T-helper 2 cell treated with Interferon-gamma antibody and Interleukin-4, amounts not matched to agents 5 μg/mL and 100 μg/mL, for 36 hours (primary cell): Measurements from ENCODE around the gene NYNRIN.
A peak's percentile ranks its signal among the peaks of the same experiment; 100 is the strongest.
"Not testable (repeated sequence)": the region's sequence is repeated elsewhere in the genome, so short reads cannot be mapped to it uniquely, and the experiment has no call there.

ENCODE experiments used
- DNase-seq: peaks from one replicate; pipeline ENCODE4 v3.0.0; 2021; ENCODE audit warnings: low spot score
- H3K27ac Mint-ChIP-seq: one replicate; pipeline ENCODE4 v1.8.0; 2021; ENCODE audit warnings: mild to moderate bottlenecking, mixed read lengths
- H3K27me3 Mint-ChIP-seq: one replicate; pipeline ENCODE4 v1.8.0; 2021; ENCODE audit warnings: low read depth, mixed read lengths
- H3K36me3 Mint-ChIP-seq: one replicate; pipeline ENCODE4 v1.8.0; 2021; ENCODE audit warnings: low read depth, mixed read lengths
- H3K4me1 Mint-ChIP-seq: one replicate; pipeline ENCODE4 v1.8.0; 2021; ENCODE audit warnings: low read depth, mixed read lengths
- H3K4me3 Mint-ChIP-seq: one replicate; pipeline ENCODE4 v1.8.0; 2022; ENCODE audit warnings: mild to moderate bottlenecking, moderate library complexity, mixed read lengths
- H3K9me3 Mint-ChIP-seq: one replicate; pipeline ENCODE4 v1.8.0; 2021; ENCODE audit warnings: mixed read lengths

The NYNRIN gene

GRCh38 chr14:24441485-24441884 is 42.7 kb downstream of the NYNRIN start:
- H3K36me3 Mint-ChIP-seq: peaks cover 51% of the 10 kb centered on the region
- no peaks in the 10 kb centered on the region for H3K9me3 Mint-ChIP-seq
- H3K27ac Mint-ChIP-seq: peak overlapping the region; percentile 97
- DNase-seq: no peak
- H3K4me1 Mint-ChIP-seq: peaks cover 50% of the 10 kb centered on the region
- H3K4me3 Mint-ChIP-seq: peak overlapping the region; percentile 92
- no peaks in the 10 kb centered on the region for H3K27me3 Mint-ChIP-seq

GRCh38 chr14:24441904-24442239 is 43.1 kb downstream of the NYNRIN start:
- Mint-ChIP-seq H3K9me3 (no peaks in the 10 kb centered on the region), H3K36me3 (peaks cover 47% of the 10 kb centered on the region), H3K4me3 (peak overlapping the region; percentile 92), H3K27me3 (no peaks in the 10 kb centered on the region), H3K4me1 (peaks cover 46% of the 10 kb centered on the region), H3K27ac (peak overlapping the region; percentile 97)
- no peak for DNase-seq

GRCh38 chr14:24442240-24443052 is 43.6 kb downstream of the NYNRIN start, which contains the start of gene SDR39U1:
SDR39U1 (minus strand) TSS chr14:24442776; CDS start chr14:24442769, 7 bp downstream.
- DNase-seq: peak; percentile 98
- Mint-ChIP-seq H3K9me3 (no peaks in the 10 kb centered on the region), H3K4me3 (peak within 1 kb of the TSS; percentile 92), H3K27me3 (no peaks in the 10 kb centered on the region), H3K36me3 (peaks cover 42% of the 10 kb centered on the region), H3K27ac (peak within 1 kb of the TSS; percentile 97), H3K4me1 (peaks cover 41% of the 10 kb centered on the region)

- Mint-ChIP-seq H3K4me3 (peak overlapping the region; percentile 92), H3K4me1 (peaks cover 37% of the 10 kb centered on the region), H3K27ac (peak overlapping the region; percentile 97), H3K27me3 (no peaks in the 10 kb centered on the region), H3K9me3 (no peaks in the 10 kb centered on the region), H3K36me3 (peaks cover 35% of the 10 kb centered on the region)
- no peak for DNase-seq
Measured at GRCh38 chr14:24443053-24443665, 44.4 kb downstream of the NYNRIN start.

DNA sequence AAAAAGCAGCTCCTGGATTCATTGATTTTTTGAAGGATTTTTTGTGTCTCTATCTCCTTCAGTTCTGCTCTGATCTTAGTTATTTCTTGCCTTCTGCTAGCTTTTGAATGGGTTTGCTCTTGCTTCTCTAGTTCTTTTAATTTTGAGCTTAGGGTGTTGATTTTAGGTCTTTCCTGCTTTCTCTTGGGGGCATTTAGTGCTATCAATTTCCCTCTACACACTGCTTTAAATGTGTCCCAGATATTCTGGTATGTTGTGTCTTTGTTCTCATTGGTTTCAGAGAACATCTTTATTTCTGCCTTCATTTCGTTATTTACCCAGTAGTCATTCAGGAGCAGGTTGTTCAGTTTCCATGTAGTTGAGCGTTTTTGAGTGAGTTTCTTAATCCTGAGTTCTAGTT is 52.0 kb downstream of the NYNRIN start:
- not testable (repeated sequence) for H3K27me3 Mint-ChIP-seq, H3K4me1 Mint-ChIP-seq, DNase-seq, H3K27ac Mint-ChIP-seq, H3K36me3 Mint-ChIP-seq, H3K4me3 Mint-ChIP-seq
- peaks cover 11% of the 10 kb centered on the region for H3K9me3 Mint-ChIP-seq

DNA sequence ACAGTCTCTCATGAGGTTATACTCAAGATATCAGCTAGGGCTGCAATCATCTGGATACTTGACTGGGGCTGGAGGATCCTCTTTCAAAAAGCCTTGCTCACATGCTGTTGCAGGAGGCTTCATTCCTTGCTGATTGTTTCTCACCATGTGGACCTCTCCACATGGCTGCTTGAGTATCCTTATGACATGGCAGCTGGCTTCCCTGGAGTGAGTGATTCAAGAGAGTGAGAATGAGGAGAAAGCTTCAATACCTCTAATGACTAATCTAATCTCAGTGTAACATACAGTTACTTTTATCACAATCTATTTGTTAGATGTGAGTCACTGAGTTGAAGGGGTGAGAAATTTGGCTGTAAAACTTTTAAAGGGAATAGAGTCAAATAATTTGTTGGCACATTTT is 58.2 kb downstream of the NYNRIN start:
- Mint-ChIP-seq H3K4me3 (no peak overlapping the region), H3K27ac (no peak overlapping the region), H3K4me1 (peaks cover 4% of the 10 kb centered on the region), H3K27me3 (no peaks in the 10 kb centered on the region), H3K9me3 (peaks cover 11% of the 10 kb centered on the region), H3K36me3 (peaks cover 8% of the 10 kb centered on the region)
- no peak for DNase-seq

DNA sequence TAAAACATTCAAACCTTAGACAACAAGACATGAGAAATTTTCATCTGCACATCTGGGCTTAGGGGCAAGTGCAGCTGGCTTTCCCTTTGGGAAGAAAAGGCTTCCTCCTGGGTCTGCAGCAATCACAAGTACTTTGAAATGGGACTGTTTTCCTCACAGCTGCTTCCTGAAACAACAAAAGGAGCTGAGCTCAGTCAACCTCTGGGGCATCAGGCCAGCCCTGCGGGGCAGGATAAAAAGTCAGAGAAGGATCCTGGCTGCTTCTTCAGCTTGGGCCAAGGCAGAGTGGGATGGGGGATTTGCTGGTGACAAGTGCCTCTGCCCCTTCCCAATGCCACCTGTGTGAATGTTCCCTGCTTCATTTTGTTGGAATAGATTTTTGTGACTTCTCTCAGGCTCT is 59.9 kb downstream of the NYNRIN start:
- Mint-ChIP-seq H3K4me3 (no peak overlapping the region), H3K9me3 (peaks cover 11% of the 10 kb centered on the region), H3K27ac (no peak overlapping the region), H3K36me3 (peaks cover 7% of the 10 kb centered on the region), H3K4me1 (peaks cover 4% of the 10 kb centered on the region), H3K27me3 (no peaks in the 10 kb centered on the region)
- no peak for DNase-seq

- Mint-ChIP-seq H3K27me3 (no peaks in the 10 kb centered on the region), H3K4me3 (no peak overlapping the region), H3K36me3 (peaks cover 2% of the 10 kb centered on the region), H3K4me1 (peaks cover 4% of the 10 kb centered on the region), H3K9me3 (peaks cover 5% of the 10 kb centered on the region), H3K27ac (no peak overlapping the region)
- DNase-seq: no peak
Measured at GRCh38 chr14:24459331-24459730, 60.5 kb downstream of the NYNRIN start.

DNA sequence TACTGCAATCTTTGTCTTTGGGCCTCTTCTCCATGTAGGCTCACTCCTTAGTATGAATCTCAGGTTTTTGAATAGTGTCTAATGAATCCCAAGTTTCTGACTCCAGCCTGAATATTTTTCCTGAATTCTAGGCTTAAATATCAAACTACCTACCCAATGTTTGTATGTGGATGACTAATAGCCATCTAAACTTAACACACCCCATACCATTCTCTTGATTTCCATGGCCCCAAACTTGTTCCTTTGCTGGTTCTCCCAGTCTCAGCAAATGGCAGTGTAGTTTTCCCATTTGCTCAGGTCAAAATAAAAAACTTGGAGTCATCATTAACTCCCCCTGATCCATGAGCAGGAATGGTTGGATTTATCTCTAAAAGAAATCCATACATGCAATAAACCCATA is 62.5 kb downstream of the NYNRIN start:
- Mint-ChIP-seq H3K36me3 (no peaks in the 10 kb centered on the region), H3K27ac (no peak overlapping the region), H3K4me3 (no peak overlapping the region), H3K9me3 (no peaks in the 10 kb centered on the region), H3K4me1 (peaks cover 9% of the 10 kb centered on the region), H3K27me3 (no peaks in the 10 kb centered on the region)
- no peak for DNase-seq

DNA sequence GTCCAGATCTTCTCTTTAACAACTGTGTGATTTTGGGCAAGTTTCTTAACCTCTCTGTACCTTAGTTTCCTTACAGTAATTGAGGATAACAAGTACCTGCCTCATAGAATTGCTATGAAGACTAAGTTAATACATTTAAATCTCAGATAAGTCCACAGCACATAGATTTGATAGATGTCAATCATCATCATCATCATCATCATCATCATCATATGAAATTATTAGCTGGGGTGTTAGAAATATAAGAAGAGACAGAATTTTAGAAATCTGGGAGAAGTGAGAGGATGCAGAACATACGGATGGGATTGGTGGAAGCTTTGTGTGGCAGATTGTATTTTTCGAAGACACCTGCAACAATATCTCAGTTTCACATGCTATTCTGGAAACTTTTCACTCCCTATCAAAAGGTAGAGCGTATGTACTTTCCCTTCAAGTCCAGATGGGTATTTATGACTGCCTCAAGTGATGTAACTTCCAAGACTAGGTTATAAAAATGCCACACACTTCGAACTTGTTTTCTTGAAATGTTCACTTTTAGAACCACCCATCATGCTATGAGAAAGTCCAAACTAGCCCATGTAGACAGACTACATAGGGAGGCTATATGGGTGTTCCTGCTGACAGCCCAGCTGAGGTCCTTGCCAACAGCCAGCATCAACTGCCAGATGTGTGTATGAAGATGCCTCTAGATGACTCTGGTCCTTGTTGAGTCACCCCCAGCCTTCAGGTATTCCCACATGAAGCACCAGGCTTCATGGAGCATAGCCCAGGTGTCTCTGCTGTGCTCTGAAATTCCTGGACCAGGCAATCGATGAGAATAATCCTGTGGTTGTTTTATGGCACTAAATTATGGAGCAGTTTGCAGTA is 64.4 kb downstream of the NYNRIN start:
- Mint-ChIP-seq H3K4me3 (no peak overlapping the region), H3K27me3 (no peaks in the 10 kb centered on the region), H3K36me3 (no peaks in the 10 kb centered on the region), H3K27ac (no peak overlapping the region), H3K4me1 (peaks cover 5% of the 10 kb centered on the region), H3K9me3 (no peaks in the 10 kb centered on the region)
- DNase-seq: no peak

DNA sequence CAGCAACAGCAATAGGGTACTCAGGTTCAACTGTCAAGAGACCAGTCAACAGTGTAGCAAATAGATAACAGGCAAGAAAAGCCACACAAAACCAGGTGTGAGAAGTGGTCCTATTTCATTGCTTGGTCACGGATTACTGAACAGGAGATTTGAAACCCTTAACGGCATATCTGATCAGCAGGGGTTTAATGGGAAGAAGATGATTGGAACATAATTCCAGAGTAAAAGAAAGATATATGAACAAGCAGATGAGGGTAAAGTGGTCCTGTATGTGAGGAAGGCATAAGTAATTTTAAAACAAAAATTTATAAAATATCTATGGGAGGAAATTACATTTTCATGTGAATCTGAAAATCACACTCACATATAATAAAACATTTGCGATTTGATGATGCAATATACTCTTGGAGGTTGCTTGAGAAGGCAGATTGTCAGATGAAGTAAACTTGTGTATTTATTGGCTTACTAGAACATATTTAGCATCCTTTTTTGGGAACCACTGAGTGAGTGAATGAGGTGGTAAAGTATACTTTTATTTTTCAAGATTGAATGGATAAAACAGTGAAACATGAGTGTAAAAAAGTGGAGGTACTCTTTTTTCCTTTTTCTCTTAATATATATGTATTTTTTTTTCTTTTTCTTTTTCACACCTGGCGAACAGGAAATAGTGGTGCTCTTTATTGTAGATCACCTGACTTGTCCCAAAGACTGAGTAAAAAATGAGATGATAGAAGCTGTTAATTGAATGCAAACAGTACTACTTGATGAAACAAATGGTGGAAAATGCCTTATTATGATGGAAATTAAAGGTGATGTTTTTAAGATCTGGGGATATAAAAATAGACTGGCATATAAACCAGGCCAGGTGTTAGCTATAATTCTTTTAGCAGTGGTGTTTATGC is 65.3 kb downstream of the NYNRIN start:
- Mint-ChIP-seq H3K9me3 (no peaks in the 10 kb centered on the region), H3K36me3 (no peaks in the 10 kb centered on the region), H3K27me3 (no peaks in the 10 kb centered on the region), H3K27ac (peak overlapping the region; percentile 13), H3K4me3 (no peak overlapping the region), H3K4me1 (peaks cover 5% of the 10 kb centered on the region)
- no peak for DNase-seq

DNA sequence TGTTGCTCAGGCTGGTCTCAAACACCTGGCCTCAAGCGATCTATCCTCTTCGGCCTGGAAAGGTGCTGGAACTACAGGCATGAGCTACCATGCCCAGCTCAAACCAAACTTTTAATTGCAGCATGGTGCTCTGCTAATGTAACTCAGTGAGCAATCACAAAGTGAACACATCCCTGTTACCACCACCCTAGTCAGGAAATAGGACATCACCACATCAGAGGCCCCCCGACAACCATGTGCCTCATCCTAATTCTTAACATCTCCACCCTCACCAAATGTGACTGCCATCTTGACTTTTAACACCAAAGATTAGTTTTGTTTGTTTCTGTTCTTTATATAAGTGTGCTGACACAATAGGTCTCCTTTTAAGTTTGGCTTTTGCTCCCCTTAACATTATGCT is 66.6 kb downstream of the NYNRIN start:
- Mint-ChIP-seq H3K9me3 (no peaks in the 10 kb centered on the region), H3K36me3 (no peaks in the 10 kb centered on the region), H3K27me3 (peaks cover 4% of the 10 kb centered on the region), H3K4me3 (no peak overlapping the region), H3K4me1 (peaks cover 5% of the 10 kb centered on the region), H3K27ac (no peak overlapping the region)
- DNase-seq: no peak

GRCh38 chr14:24465805-24466204 is 67.0 kb downstream of the NYNRIN start:
- Mint-ChIP-seq H3K9me3 (no peaks in the 10 kb centered on the region), H3K27me3 (peaks cover 4% of the 10 kb centered on the region), H3K4me1 (peaks cover 5% of the 10 kb centered on the region), H3K36me3 (no peaks in the 10 kb centered on the region), H3K4me3 (no peak overlapping the region), H3K27ac (no peak overlapping the region)
- no peak for DNase-seq
